ENCODE results near the gene REC8.
A peak's percentile ranks its signal among the peaks of the same experiment; 100 is the strongest.
"Not testable (repeated sequence)": the region's sequence is repeated elsewhere in the genome, so short reads cannot be mapped to it uniquely, and the experiment has no call there.

REC8 gene

DNA sequence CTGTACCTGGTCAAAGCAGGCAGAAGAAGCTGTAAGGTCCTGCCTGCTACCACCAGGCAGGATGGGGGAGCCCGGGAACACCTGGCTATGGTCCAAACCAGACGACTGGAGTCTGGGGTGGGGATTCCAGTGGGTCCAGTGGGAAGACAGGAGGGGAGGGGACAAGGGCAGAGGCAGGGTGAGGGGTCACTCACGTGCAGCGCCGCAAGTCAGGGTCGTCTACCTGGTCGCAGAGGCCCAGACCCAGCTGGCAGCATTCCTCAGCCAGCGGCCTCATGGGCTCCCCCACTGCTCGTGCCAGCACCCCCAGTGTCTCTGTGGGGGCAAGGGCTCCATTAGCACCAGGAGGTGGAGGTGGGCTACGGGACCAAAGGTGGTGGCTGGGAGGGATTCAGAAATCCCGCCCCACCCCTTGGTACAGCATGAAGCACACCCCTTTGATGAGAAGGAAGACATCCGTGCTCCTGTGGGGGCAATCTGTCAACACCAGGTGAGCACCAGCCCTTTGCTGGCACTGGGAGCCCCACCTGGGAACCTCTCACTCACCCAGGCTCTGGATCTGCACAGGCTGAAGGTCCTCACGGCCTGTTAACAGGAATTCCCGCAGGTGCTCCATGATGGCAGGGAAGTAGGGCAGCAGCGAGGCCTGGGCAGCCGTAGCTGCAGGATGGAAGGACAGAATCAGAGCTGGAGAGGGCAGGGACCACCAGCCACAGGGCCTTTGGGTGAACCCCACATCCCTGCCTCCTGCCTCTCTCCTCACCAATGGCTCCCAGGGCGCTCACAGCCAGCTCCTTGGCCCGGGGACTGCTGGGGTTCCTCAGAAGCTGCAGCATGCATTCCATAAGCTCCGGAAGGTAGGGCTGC, 12.5 kb downstream of the REC8 start:
- no peak for DNase-seq (ENCODE audit: low read depth)

GRCh38 chr14:24185026-24185425, 13.1 kb downstream of the REC8 start:
- DNase-seq (ENCODE audit: low read depth), result no peak

DNA sequence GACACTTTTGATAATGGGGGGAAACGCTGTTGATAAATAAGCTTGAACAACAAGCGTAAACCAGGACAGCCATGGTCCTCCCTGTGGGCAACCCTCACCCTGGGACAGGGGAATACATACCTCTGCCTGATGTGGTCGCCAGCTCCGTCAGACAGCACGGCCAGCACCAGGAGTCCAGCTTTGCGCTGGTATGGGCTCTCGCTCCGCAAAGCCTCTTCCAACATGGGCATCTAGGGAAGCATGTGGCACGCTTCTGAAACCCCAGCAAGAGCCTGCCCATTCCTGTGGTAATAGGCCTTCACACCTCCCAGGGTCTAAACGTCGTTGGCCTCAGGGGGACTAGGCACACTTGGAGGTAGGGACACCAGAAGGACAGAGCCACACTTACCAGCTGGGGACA, 13.9 kb downstream of the REC8 start:
- DNase-seq (ENCODE audit: low read depth), result no peak

DNA sequence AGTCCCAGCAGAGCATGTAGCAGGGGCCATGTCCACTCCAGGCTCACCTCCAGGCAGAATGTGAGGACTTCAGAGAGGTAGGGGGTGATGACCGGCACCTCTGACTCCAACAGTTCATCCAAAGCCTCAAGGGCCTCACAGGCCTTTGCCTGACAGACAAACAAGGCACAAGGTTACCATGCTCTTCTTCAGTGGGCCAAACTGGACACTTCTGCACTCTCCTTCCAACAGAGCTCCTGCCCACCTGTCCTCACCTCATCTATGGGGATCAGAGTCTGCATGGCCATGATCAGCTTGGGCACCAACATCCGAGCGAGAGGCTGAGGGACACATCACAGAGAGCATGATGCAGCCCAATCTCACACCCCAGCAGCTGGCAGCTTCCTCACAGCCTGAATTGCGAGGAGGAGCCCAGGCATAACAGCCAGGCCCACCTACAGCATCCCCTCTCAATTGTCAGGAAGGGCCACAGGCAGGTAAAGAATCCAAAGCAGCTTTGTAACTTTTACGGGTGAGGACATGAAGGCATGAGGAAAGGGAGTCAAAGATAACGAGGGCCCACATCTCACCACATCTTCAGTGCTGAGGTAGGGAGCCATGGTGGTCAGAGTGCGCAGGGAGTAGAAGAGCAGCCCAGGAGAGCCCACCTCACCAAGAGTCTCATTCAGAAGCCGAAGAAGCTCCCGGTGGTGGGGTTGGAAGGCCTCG, 15.1 kb downstream of the REC8 start:
- no peak for DNase-seq (ENCODE audit: low read depth)

DNA sequence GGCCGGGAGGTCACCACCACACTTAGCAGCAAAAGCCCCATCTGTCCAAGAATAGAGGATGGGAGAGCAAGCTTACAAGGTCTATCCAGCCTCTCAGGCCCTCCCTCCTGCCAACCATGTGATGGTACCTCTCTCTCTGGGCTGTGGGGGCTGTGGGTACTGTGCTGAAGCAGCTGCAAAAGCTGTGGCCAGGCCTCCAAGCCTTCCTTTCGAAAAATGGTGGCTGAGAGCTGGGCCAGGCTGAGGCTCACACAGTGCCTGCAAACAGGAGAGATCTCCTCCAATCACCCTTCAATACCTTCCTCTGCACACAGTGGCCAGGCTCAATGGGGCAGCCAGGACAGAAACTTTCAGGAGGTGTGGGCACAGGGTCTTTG, 15.6 kb downstream of the REC8 start:
- DNase-seq (ENCODE audit: low read depth), result no peak

DNA sequence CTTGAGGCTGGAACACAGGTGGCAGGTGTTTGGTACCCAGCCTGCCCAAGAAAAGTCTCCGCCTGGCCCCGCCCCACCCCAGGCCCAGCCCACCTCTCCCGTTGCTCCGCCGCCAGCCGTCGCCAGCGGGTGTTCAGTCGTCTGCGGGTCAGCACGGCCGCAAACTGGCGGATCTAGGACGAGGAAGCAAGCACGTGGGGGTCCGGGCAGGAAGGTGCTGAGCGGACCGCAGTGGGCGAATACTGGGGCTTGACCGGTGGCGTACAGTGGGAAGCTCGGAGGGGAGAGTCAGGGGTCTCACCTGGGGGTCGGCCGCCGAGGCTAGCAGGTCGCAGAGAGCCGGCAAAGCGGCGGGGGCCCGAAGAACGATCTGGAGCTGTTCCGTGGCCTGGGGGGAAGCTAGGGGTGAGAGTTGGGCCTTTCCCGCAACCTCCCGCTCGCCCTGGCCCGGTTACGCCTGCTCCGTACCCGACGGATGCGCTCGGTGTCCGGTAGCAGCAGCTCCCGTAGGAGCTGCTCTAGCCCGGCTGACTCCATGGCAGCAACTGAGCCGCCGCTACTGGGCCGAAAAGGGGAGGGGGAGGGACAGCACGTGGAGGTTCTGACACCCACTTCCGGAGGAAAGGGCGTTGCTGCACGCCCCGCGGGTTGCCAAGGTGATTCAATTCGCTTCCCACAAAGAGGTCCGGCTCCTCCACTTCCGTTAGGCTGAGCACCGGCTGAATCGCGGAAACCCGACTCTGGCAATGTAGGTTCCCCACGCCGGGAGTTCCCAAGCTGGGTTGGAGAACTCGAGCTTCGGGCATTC, 16.6 kb downstream of the REC8 start, which contains the start of gene IPO4:
TSS of gene IPO4 (minus strand) at position 566 of the 808 bp plus-strand sequence. CDS start at position 537, 29 bp downstream.
- DNase-seq (ENCODE audit: low read depth), result peak; percentile 99

GRCh38 chr14:24189059-24189375, 17.1 kb downstream of the REC8 start:
- DNase-seq (ENCODE audit: low read depth), result no peak

- DNase-seq (ENCODE audit: low read depth), result no peak
These were observed 17.6 kb downstream of the REC8 start for GRCh38 chr14:24189460-24189859.

DNA sequence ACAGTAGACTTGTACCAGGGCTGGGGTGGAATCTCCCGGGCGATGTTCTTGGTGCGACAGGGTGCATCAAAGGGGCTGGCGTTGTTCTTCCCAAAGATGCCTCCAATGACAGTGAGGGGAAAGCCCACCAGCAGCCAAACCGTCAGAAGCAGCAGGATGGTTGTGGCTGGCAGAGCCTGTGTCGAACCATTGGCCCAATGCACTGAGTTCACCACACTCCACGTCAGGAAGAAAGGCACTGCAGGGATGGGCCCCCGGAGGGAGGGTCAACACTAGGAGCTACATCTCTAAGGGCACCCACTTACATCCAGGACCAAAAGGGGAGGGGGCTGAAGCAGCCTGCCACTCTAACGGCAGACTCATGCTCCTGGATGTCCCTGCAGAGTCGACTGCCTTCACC, 18.5 kb downstream of the REC8 start:
- DNase-seq (ENCODE audit: low read depth), result no peak

GRCh38 chr14:24192933-24193332, 21.1 kb downstream of the REC8 start:
- DNase-seq (ENCODE audit: low read depth), result no peak

DNA sequence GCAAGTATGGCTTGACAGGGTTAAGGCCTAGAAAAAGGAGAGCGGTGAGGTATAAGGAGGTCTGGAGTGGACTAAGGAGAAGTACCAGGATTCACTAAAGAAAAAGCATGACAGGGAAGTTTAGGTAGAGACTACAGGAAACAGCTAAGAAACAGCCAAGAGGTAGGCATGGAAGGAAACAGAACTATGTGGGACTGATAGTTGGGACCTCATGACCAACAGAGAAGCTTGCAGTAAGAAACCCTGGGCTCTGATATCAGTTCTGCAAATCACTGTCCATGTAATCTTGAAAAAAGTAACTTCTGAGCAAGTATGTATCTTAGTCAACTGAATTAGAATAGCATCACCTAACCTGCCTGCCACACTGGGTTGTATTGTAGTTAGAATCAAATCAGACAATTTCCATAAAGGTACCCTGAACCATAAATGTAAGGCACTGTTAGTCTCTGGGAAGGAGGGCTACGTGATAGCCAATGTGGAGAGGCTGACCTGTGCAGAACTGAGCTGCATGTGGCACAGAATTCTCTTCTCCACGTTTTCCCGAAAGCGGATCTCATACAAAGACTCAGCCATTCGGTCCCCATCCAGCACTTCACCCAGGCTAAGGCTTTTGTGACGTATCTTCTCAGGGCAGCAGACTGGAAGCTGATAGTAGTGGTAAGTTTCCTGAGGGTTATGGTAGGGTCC, 22.4 kb downstream of the REC8 start:
- no peak for DNase-seq (ENCODE audit: low read depth)

DNA sequence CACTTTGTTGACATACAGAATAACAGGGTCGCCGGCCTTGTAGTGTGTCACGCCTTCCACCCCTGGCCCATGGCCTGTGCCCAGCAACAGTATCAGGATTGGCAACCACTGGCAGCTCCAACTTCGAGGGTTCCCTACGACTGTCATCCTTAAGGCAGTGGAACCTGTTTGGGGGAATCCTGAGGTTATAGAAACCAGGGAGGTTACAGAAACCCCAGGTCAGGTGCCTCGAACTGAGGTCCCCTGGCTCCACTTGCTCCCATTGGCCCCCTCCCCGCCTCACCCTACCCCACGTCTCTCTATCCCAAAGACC, 22.9 kb downstream of the REC8 start:
- no peak for DNase-seq (ENCODE audit: low read depth)

DNA sequence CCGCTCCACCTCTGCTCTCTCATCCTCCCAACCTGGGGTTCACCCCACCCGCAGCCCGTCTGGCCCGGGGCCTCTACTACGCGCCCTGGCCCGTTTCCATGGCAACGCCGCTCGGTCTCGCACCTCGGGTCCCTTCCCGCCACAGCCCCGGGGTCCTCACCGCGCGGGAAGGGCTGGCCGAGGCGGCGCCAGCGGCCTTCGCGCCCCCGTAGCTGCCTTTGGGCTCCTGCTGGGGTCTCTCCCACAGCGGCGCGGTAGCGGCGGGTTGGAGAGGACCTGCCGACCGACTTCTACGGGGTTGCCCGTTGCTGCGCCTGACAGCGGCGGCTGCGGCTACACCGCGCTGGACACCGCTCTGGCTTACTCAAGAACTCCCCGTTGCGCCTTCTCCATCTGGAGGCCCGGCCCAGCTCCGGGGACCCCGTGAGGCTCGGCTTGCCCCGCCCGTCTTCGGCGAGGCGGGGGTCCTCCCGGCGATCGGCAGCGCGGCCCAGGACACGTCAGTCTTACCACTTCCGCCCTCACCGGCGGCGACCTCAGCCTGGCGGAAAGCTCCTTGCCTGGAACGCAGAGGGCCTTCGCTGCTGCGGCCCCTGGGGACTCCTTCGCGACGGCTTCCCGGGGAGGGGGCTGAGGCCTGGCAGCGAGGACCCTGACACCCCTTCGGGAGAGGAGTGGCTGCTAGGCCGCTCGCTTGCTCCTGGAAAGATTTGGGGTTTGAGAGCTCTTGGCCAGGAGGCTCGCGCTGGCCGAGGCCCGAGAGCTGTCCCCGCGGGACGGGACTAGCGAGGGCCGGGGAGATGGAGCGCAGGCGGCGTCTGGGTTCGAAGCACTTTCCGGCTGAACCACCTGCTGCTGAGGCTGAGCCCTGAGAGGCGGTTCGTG, 23.5 kb downstream of the REC8 start, which contains the start of gene TM9SF1:
TSS of gene TM9SF1 (minus strand) at position 256 of the 885 bp plus-strand sequence. CDS start 422 bp downstream, outside the sequence.
- DNase-seq (ENCODE audit: low read depth), result peak; percentile 85

GRCh38 chr14:24196071-24197055, 24.5 kb downstream of the REC8 start:
- DNase-seq (ENCODE audit: low read depth), result peak; percentile 42

DNA sequence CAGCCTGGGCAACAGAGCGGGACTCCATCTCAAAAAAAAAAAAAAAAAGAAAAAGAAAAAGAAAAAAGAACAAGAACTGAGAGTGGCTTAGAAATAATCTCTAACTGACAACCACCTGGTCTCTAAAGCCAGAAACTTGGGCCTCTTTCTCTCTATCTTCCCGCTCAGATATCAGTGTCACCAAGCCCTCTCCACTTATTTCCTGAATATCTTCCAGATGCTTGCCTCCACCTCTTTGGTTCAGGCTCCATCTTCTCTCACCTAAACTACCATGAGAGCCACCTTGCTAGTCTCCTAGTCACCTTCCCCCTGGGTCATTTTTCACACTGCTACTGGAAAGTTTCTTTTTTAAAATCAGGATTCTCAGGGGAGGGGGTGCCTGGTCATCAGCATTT, 25.2 kb downstream of the REC8 start:
- no peak for DNase-seq (ENCODE audit: low read depth)

GRCh38 chr14:24198814-24199524, 27.1 kb downstream of the REC8 start:
- no peak for DNase-seq (ENCODE audit: low read depth)

DNA sequence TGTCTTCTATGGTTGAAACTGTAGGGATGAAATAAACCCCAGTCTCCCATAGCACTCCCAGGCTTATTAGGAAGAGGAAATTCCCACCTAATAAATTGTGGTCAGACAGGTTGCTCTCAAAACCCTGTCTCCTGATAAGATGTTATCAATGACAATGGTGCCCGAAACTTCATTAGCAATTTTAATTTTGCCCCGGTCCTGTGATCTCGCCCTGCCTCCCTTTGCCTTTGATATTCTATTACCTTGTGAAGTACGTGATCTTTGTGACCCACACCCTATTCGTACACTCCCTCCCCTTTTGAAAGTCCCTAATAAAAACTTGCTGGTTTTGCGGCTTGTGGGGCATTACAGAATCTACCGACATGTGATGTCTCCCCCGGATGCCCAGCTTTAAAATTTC, 30.7 kb downstream of the REC8 start:
- DNase-seq (ENCODE audit: low read depth), result not testable (repeated sequence)

DNA sequence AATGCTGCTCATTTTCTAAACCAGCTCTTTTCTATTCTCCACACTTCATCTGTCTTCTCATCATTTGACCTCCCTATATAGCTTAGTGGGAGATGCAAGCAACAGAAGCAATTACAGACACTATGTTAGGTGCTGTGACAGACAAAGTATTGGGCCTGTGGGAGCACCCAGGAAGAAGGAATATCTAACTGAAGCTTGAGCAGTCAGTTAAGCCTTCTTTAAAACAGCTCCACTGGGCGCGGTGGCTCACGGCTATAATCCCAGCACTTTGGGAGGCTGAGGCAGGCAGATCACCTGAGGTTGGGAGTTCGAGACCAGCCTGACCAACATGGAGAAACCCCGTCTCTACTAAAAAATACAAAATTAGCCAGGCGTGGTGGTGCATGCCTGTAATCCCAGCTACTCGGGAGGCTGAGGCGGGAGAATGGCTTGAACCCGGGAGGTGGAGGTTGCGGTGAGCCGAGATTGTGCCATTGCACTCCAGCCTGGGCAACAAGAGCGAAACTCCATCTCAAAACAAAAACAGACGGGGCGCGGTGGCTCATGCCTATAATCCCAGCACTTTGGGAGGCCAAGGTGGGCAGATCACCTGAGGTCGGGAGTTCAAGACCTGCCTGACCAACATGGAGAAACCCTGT, 31.5 kb downstream of the REC8 start:
- DNase-seq (ENCODE audit: low read depth), result not testable (repeated sequence)

Data from ELR (cell line).